Fibroblast of lung (primary cell): ENCODE data around the gene LSS. TPM values are rescaled to one million over a fixed set of nuclear protein-coding genes. Genes with fewer than 3 reads are reported as not detected.

Experiments used
- DNase-seq, 2 donors: peaks; one replicate each; pipeline versions ENCODE4 v3.0.0 to v3.0.0-alpha.2; 2010; ENCODE audit warnings: low read depth in 2 of 2
- H2AFZ ChIP-seq: 2 replicates; pipeline ENCODE4 v1.5.1; 2012; ENCODE audit warnings: low read length, control low read depth, inconsistent platforms
- H3K27ac ChIP-seq: 2 replicates; pipeline ENCODE4 v1.5.1; 2011; ENCODE audit warnings: low read length, control low read depth; ENCODE audit not compliant: insufficient read depth
- H3K27me3 ChIP-seq: 2 replicates; pipeline ENCODE4 v1.5.1; 2011; ENCODE audit warnings: mild to moderate bottlenecking, low read length; ENCODE audit not compliant: control insufficient read depth, insufficient read depth
- H3K36me3 ChIP-seq: 2 replicates; pipeline ENCODE4 v1.5.1; 2011; ENCODE audit warnings: low read length; ENCODE audit not compliant: control insufficient read depth, insufficient read depth
- H3K4me1 ChIP-seq: 2 replicates; pipeline ENCODE4 v1.5.1; 2011; ENCODE audit warnings: low read length; ENCODE audit not compliant: control insufficient read depth, insufficient read depth; ENCODE audit errors: extremely low read depth
- H3K4me2 ChIP-seq: 2 replicates; pipeline ENCODE4 v1.5.1; 2011; ENCODE audit warnings: low read length, control low read depth; ENCODE audit not compliant: insufficient read depth; ENCODE audit errors: extremely low read depth
- H3K4me3 ChIP-seq, 4 experiments: fragments of 200-600 bp in 1 of 4; sonication (generic) in 1 of 4; replicated peaks in 1 of 4; 2 replicates each; pipeline ENCODE4 v1.5.1; 2011 to 2016; ENCODE audit warnings: low read length in 4 of 4, low read depth in 3 of 4, mild to moderate bottlenecking in 3 of 4, control low read depth in 2 of 4, inconsistent platforms in 1 of 4, mixed read lengths in 1 of 4; ENCODE audit not compliant: insufficient read depth in 1 of 4; ENCODE audit errors: control extremely low read depth in 1 of 4
- H3K79me2 ChIP-seq: 2 replicates; pipeline ENCODE4 v1.5.1; 2012; ENCODE audit warnings: mild to moderate bottlenecking, low read length, inconsistent platforms; ENCODE audit not compliant: control insufficient read depth, insufficient read depth
- H3K9ac ChIP-seq: 2 replicates; pipeline ENCODE4 v1.5.1; 2011; ENCODE audit warnings: mild to moderate bottlenecking, low read length, control low read depth; ENCODE audit not compliant: insufficient read depth
- H3K9me3 ChIP-seq: 2 replicates; pipeline ENCODE4 v1.5.1; 2012; ENCODE audit warnings: low read depth, low read length; ENCODE audit not compliant: control insufficient read depth, insufficient read depth
- H4K20me1 ChIP-seq: 2 replicates; pipeline ENCODE4 v1.5.1; 2011; ENCODE audit warnings: low read length; ENCODE audit not compliant: control insufficient read depth, insufficient read depth; ENCODE audit errors: extremely low read depth
- EZH2 ChIP-seq: IDR thresholded peaks from 2 replicates; pipeline ENCODE4 v1.5.1; 2012; ENCODE audit warnings: low read length, control low read depth, mild to moderate bottlenecking; ENCODE audit errors: missing control alignments
- polyA plus RNA-seq, 2 donors: library from polyadenylated mRNA; depleted of rRNA in 1 of 2; stranded (reverse) in 1 of 2; unstranded in 1 of 2; fragments of >200 nt; gene quantifications; 2 replicates each; pipeline ENCODE4 v1.2.1, GENCODE V29; 2011 to 2012; ENCODE audit warnings: missing spikeins in 1 of 2
- total RNA-seq: library from RNA; depleted of rRNA; stranded (reverse); fragments of >200 nt; gene quantifications from 2 replicates; pipeline ENCODE4 v1.2.1, GENCODE V29; 2014
- TF ChIP-seq, protein P1 (sequence below), 2 donors: IDR thresholded peaks in 1 of 2; conservative IDR thresholded peaks in 1 of 2; 1 replicate in 1 of 2; 2 replicates in 1 of 2; pipeline ENCODE4 v1.5.1; 2011 to 2012; ENCODE audit warnings: low read length in 2 of 2, control low read depth in 1 of 2, inconsistent platforms in 1 of 2, low read depth in 1 of 2, mild to moderate bottlenecking in 1 of 2

LSS gene
- total and polyA plus RNA-seq, 2 donors (not counting 1 experiment from before 2014, with no cell fraction given) = 97.6 to 252 TPM

DNA sequence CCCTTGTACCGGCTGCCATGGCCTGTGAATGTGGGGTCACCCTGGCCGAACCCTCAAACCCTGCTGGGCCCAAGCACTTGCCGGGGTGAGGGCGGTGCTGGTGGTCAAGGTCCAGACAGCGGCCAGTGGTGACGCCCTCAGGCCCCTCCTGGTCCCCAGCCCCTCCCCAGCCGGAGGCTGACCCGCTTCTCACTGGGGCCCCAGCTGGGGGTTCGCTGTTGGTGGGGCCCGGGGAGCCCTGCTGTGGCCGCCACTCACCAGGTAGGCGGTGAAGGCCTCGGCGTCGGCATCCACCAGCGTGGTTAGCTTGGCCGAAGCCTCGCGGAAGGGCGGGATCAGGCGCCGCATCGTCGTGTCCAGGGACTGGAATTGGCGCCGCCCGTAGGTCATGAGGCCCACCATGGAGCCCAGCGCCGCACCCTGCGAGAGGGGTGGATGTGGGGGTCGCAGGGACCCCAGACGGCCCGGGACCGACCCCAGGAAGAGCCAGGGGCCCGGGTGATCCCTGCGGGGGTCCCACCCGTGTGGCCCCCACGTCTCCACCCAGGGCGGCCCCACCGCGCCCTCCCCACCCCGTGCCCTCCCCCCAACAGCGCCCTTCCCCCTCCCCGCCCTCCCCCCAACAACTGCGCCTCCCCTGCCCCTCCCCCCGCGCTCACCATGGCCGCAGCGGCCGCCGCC is 83.3 kb downstream of the LSS start:
- Histone ChIP-seq H3K27ac (no peak overlapping the region), H2AFZ (no peak overlapping the region), H3K79me2 (no peaks in the 10 kb centered on the region), H3K36me3 (no peaks in the 10 kb centered on the region), H3K4me2 (no peak overlapping the region), H3K9ac (no peak overlapping the region), H3K4me3 (no peak overlapping the region), H3K27me3 (no peaks in the 10 kb centered on the region), H3K9me3 (no peaks in the 10 kb centered on the region), H4K20me1 (no peaks in the 10 kb centered on the region), H3K4me1 (peaks cover 3% of the 10 kb centered on the region)
- no peak for TF ChIP-seq EZH2
- TF ChIP-seq, protein P1, sequence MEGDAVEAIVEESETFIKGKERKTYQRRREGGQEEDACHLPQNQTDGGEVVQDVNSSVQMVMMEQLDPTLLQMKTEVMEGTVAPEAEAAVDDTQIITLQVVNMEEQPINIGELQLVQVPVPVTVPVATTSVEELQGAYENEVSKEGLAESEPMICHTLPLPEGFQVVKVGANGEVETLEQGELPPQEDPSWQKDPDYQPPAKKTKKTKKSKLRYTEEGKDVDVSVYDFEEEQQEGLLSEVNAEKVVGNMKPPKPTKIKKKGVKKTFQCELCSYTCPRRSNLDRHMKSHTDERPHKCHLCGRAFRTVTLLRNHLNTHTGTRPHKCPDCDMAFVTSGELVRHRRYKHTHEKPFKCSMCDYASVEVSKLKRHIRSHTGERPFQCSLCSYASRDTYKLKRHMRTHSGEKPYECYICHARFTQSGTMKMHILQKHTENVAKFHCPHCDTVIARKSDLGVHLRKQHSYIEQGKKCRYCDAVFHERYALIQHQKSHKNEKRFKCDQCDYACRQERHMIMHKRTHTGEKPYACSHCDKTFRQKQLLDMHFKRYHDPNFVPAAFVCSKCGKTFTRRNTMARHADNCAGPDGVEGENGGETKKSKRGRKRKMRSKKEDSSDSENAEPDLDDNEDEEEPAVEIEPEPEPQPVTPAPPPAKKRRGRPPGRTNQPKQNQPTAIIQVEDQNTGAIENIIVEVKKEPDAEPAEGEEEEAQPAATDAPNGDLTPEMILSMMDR (conservative IDR thresholded peaks at IDR 0.05 in 1 of 2, IDR thresholded peaks at IDR 0.05 in 1 of 2; ENCODE audit: low read depth in 1 of 2, low read length in 2 of 2) = no peak
- DNase-seq = no peak

DNA sequence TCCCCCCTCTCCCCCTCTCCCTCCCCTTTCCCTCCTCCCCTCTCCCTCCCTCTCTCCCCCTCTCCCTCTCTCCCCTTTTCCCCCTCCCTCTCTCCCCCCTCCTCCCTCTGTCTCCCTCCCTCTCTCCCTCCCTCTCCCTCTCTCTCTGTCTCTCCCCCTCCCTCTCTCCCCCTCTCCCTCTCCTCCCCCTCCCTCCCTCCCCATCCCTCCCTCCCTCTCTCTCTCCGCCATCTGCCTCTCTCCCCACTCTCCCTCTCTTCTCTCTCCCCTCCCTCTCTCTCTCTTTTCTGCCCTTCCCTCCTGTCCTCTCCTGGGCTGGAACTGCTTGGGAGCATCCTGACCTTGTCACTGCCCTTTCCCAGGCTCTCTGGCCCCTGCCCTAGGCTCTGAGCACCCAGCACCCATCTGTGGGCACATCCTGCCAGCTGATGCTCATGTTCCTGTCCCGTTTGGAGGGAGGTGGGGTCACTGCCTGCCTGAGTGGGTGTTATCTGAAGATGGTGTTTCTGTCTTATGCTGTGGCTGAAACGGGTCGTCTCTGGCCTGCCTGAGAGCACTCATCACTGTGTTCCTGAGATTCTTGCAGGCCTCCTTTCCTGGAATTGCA is 84.0 kb downstream of the LSS start:
- Histone ChIP-seq H3K4me2 (no peak overlapping the region), H3K79me2 (no peaks in the 10 kb centered on the region), H3K27me3 (no peaks in the 10 kb centered on the region), H3K4me1 (peaks cover 3% of the 10 kb centered on the region), H3K27ac (no peak overlapping the region), H3K9me3 (no peaks in the 10 kb centered on the region), H3K4me3 (no peak overlapping the region), H2AFZ (no peak overlapping the region), H4K20me1 (no peaks in the 10 kb centered on the region), H3K9ac (no peak overlapping the region), H3K36me3 (no peaks in the 10 kb centered on the region)
- TF ChIP-seq, protein P1 (conservative IDR thresholded peaks at IDR 0.05 in 1 of 2, IDR thresholded peaks at IDR 0.05 in 1 of 2; ENCODE audit: low read depth in 1 of 2, low read length in 2 of 2) = no peak
- TF ChIP-seq EZH2 = no peak
- DNase-seq = no peak

DNA sequence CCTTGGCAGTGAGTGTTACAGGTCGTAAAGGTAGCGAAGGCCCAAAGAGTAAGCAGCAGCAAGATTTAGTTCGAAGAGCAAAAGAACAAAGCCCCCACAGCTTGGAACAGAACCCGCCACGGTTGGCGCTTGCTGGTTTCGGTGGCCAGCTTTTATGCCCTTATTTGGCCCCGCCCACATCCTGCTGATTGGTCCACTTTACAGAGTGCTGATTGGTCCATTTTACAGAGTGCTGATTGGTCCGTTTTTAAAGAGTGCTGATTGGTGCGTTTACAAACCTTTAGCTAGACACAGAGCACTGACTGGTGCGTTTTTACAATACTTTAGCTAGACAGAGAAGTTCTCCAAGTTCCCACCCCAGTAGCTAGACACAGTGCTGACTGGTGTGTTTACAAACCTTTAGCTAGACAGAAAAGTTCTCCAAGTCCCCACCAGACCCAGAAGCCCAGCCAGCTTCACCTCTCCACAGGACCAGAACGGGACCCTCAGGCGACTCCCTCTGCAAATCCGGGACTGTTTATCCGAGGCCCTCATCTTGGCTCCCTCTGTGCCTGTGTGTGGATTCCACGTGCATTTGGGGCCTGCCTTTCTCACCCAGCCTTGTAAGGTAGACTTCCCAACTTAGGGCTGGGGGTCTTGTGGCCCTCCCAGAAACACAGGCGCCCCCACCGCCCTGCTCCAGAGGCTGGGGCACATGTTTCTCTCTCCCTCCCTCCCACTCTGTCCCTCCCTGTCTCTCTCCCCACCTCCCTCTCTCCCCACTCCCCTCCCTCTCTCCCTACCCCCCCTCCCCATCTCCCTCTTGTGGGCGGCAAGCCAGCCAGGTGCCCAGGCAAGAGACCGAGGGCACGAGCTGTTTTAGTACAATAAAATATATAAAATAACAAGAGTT is 85.7 kb downstream of the LSS start:
- no peaks in the 10 kb centered on the region for H3K9me3 ChIP-seq
- H3K36me3 ChIP-seq = no peaks in the 10 kb centered on the region
- no peak overlapping the region for H3K9ac ChIP-seq
- no peaks in the 10 kb centered on the region for H4K20me1 ChIP-seq
- no peak overlapping the region for H3K4me3 ChIP-seq
- peaks cover 3% of the 10 kb centered on the region for H3K4me1 ChIP-seq
- H3K79me2 ChIP-seq = no peaks in the 10 kb centered on the region
- TF ChIP-seq EZH2 = no peak
- TF ChIP-seq, protein P1 (conservative IDR thresholded peaks at IDR 0.05 in 1 of 2, IDR thresholded peaks at IDR 0.05 in 1 of 2; ENCODE audit: low read depth in 1 of 2, low read length in 2 of 2) = no peak
- no peak overlapping the region for H3K27ac ChIP-seq
- no peak for DNase-seq
- no peak overlapping the region for H3K4me2 ChIP-seq
- no peaks in the 10 kb centered on the region for H3K27me3 ChIP-seq
- no peak overlapping the region for H2AFZ ChIP-seq
